K562 (cell line): ENCODE data around the gene XAB2. TPM values are rescaled to one million over a fixed set of nuclear protein-coding genes. Genes with fewer than 3 reads are reported as not detected.

Experiments used
- ATAC-seq: fragments of 200-7000 bp; cut with Tn5 transposase; 3 replicates; pipeline ENCODE4 v1.9.1; 2020; ENCODE audit warnings: moderate library complexity
- BruUV-seq: library from RNA; stranded (reverse); fragments of 400-500 nt; replicated peaks from 2 replicates; lab custom pipeline; 2021; lab: Mats Ljungman, UMichigan
- CTCF ChIA-PET: fragments of 300-600 bp; formaldehyde crosslinking; extraction: SDS; loops from one replicate; lab custom pipeline; 2021; ENCODE audit warnings: low intra/inter-chr PET ratio; lab: Yijun Ruan, JAX
- POLR2A ChIA-PET: fragments of 300-600, 350-650 bp; sonication (Branson Sonifier 250); formaldehyde crosslinking; extraction: SDS; loops from one replicate; lab custom pipeline; 2021; ENCODE audit warnings: antibody characterized with exemption, inconsistent platforms; lab: Yijun Ruan, JAX
- DNase-seq, 4 experiments: peaks; one replicate each; pipeline versions ENCODE4 v3.0.0 to v3.0.0-alpha.2; 2011 to 2018; ENCODE audit warnings: low spot score in 3 of 4, mixed read lengths in 3 of 4; ENCODE audit errors: extremely low read depth in 1 of 4
- FAIRE-seq: peaks from 2 replicates; lab custom pipeline; 2011; peaks lifted over from hg19 to GRCh38; lab: Jason Lieb, UNC
- H2AFZ ChIP-seq: 2 replicates; pipeline ENCODE4 v1.6.0; 2011; ENCODE audit warnings: low read depth, low read length, control low read depth, inconsistent platforms
- H3K27ac ChIP-seq: fragments of 200-600 bp; 3 replicates; pipeline ENCODE4 v1.8.0; 2011; ENCODE audit warnings: low read depth, mild to moderate bottlenecking, control low read depth, inconsistent platforms, low read length, moderate library complexity, mixed read lengths; ENCODE audit errors: extremely low read depth
- H3K27me3 ChIP-seq, 2 experiments: fragments of 300-600 bp in 1 of 2; 2 replicates in 1 of 2; 3 replicates in 1 of 2; pipeline versions ENCODE4 v1.6.0 to v1.8.0; 2011; ENCODE audit warnings: inconsistent platforms in 2 of 2, low read length in 2 of 2, mild to moderate bottlenecking in 1 of 2, mixed read lengths in 1 of 2, moderate library complexity in 1 of 2; ENCODE audit not compliant: control insufficient read depth in 2 of 2, insufficient read depth in 2 of 2
- H3K36me3 ChIP-seq: fragments of 300-600 bp; 3 replicates; pipeline ENCODE4 v1.8.0; 2011; ENCODE audit warnings: mild to moderate bottlenecking, low read length, inconsistent platforms; ENCODE audit not compliant: control insufficient read depth, insufficient read depth
- H3K4me1 ChIP-seq, 2 experiments: fragments of 200-600 bp in 1 of 2; replicated peaks in 1 of 2; 2 replicates in 1 of 2; 3 replicates in 1 of 2; pipeline versions ENCODE4 v1.5.1 to v1.8.0; 2011; ENCODE audit warnings: inconsistent platforms in 2 of 2, low read length in 2 of 2, mild to moderate bottlenecking in 1 of 2, mixed read lengths in 1 of 2, moderate library complexity in 1 of 2; ENCODE audit not compliant: control insufficient read depth in 2 of 2, insufficient read depth in 2 of 2
- H3K4me2 ChIP-seq: 2 replicates; pipeline ENCODE4 v1.6.1; 2011; ENCODE audit warnings: low read length, control low read depth, inconsistent platforms, mixed read lengths; ENCODE audit not compliant: insufficient read depth
- H3K4me3 ChIP-seq: fragments of 200-600 bp; sonication (generic), shearing (Covaris generic); 2 replicates; pipeline ENCODE4 v1.5.1; 2016; ENCODE audit warnings: control low read depth, inconsistent platforms
- H3K79me2 ChIP-seq: fragments of 200-600 bp; 3 replicates; pipeline ENCODE4 v1.8.0; 2011; ENCODE audit warnings: low read length, inconsistent platforms; ENCODE audit not compliant: control insufficient read depth, insufficient read depth
- H3K9ac ChIP-seq, 2 experiments: 2 replicates each; pipeline versions ENCODE4 v1.6.0 to v1.6.1; 2011; ENCODE audit warnings: low read depth in 2 of 2, low read length in 2 of 2, control low read depth in 1 of 2, inconsistent platforms in 1 of 2, mild to moderate bottlenecking in 1 of 2, mixed read lengths in 1 of 2; ENCODE audit not compliant: insufficient read depth in 1 of 2
- H3K9me1 ChIP-seq: one replicate; pipeline ENCODE4 v1.6.0; 2011; ENCODE audit warnings: inconsistent platforms, mild to moderate bottlenecking, low read length, moderate library complexity; ENCODE audit not compliant: control insufficient read depth, insufficient read depth
- H3K9me3 ChIP-seq: replicated peaks from 2 replicates; pipeline ENCODE4 v1.5.1; 2011; ENCODE audit warnings: low read depth, low read length, inconsistent platforms; ENCODE audit not compliant: control insufficient read depth, insufficient read depth
- H4K20me1 ChIP-seq: replicated peaks from 2 replicates; pipeline ENCODE4 v1.6.1; 2011; ENCODE audit warnings: low read length, inconsistent platforms, mixed read lengths; ENCODE audit not compliant: control insufficient read depth, insufficient read depth
- E2F3 ChIP-seq: fragments of 250-450 bp; sonication (Bioruptor Pico); IDR thresholded peaks from 2 replicates; pipeline ENCODE4 v1.4.0; 2020; ENCODE audit warnings: mild to moderate bottlenecking
- ETV1 ChIP-seq: fragments of 450-650 bp; conservative IDR thresholded peaks from 2 replicates; pipeline ENCODE4 v1.6.1; 2016; ENCODE audit warnings: missing genetic modification characterization, control low read depth, low read depth, missing compliant biosample characterization
- FOXO4 ChIP-seq: fragments of 450-650 bp; formaldehyde crosslinking; IDR thresholded peaks from 2 replicates; pipeline ENCODE4 v1.4.0; 2020; ENCODE audit warnings: mild to moderate bottlenecking, moderate library complexity
- MNT ChIP-seq, 2 experiments: fragments of 450-650 bp; conservative IDR thresholded peaks; 2 replicates each; pipeline ENCODE4 v1.6.1; 2017; ENCODE audit warnings: mild to moderate bottlenecking in 2 of 2, moderate library complexity in 2 of 2
- POLR2A ChIP-seq: fragments of 450-650 bp; conservative IDR thresholded peaks from 2 replicates; pipeline ENCODE4 v1.6.1; 2016
- POLR2H ChIP-seq: IDR thresholded peaks from 2 replicates; pipeline ENCODE4 v1.6.1; 2016; ENCODE audit warnings: missing genetic modification characterization, low read depth, mild to moderate bottlenecking, control low read depth, missing compliant biosample characterization, moderate library complexity
- RBM25 ChIP-seq: fragments of 200-400 bp; formaldehyde crosslinking; IDR thresholded peaks from 2 replicates; pipeline ENCODE4 v1.6.1; 2018; ENCODE audit warnings: low read length, low read depth, moderate library complexity; ENCODE audit not compliant: severe bottlenecking
- RUNX1 ChIP-seq: sonication (generic); IDR thresholded peaks from 2 replicates; pipeline ENCODE4 v1.6.1; 2016; ENCODE audit warnings: antibody characterized with exemption, low read depth
- SMAD1 ChIP-seq: fragments of 150-350 bp; IDR thresholded peaks from 2 replicates; pipeline ENCODE4 v1.6.1; 2014; ENCODE audit warnings: low read length, low read depth; ENCODE audit not compliant: partially characterized antibody
- STAT6 ChIP-seq: sonication (generic); formaldehyde crosslinking; IDR thresholded peaks from 2 replicates; pipeline ENCODE4 v1.8.1; 2023; ENCODE audit warnings: mild to moderate bottlenecking, missing genetic modification reagents
- TAL1 ChIP-seq: fragments of 450-650 bp; IDR thresholded peaks from 2 replicates; pipeline ENCODE4 v1.6.1; 2016; ENCODE audit warnings: mild to moderate bottlenecking
- TBL1XR1 ChIP-seq, 2 experiments: IDR thresholded peaks; 2 replicates each; pipeline ENCODE4 v1.6.1; 2012; ENCODE audit warnings: improper control_type of control experiment in 2 of 2, low read length in 2 of 2, mild to moderate bottlenecking in 1 of 2
- ZNF143 ChIP-seq: sonication (generic); formaldehyde crosslinking; IDR thresholded peaks from 2 replicates; pipeline ENCODE4 v1.9.0; 2022; ENCODE audit warnings: mild to moderate bottlenecking, missing genetic modification reagents
- ZNF830 ChIP-seq: fragments of 250-450 bp; sonication (Bioruptor Pico); IDR thresholded peaks from 2 replicates; pipeline ENCODE4 v1.5.0; 2021; ENCODE audit warnings: mild to moderate bottlenecking
- WGBS: fragments of 100-300 bp; shearing (Covaris generic); methylation state at CpG from one replicate; pipeline ENCODE4 v1.1.6; 2016; ENCODE audit warnings: low coverage, mixed read lengths; ENCODE audit not compliant: insufficient coverage; ENCODE audit errors: missing lambda C conversion rate; 5-methylcytosine and 5-hydroxymethylcytosine counted together
- in situ Hi-C: fragments of 300-500 bp; cut with MboI; formaldehyde crosslinking; loops from 4 replicates; pipeline ENCODE4 v1.15.0; 2018; ENCODE audit warnings: inconsistent platforms, mixed read lengths
- intact Hi-C: fragments of 100-400 bp; cut with micrococcal nuclease; formaldehyde crosslinking; loops from 2 replicates; pipeline ENCODE4 v1.14.2; 2022
- polyA plus RNA-seq, 8 experiments: library from polyadenylated mRNA; depleted of rRNA in 4 of 8; stranded (reverse) in 5 of 8; unstranded in 3 of 8; fragments of >200 nt; fragmentation: Nextera tagmentation in 2 of 8; fragmentation: Illumina TruSeq in 1 of 8; extraction: Ambion mirVana in 2 of 8; extraction: Trizol in 1 of 8; gene quantifications; 2 replicates each; pipeline versions ENCODE4 v1.2.1 to v1.2.3, GENCODE V29; 2011 to 2014; ENCODE audit warnings: inconsistent platforms in 1 of 8, missing spikeins in 1 of 8
- total RNA-seq, 7 experiments: library from RNA; depleted of rRNA in 6 of 7; stranded (reverse); fragments of >200 nt in 6 of 7; fragmentation: Illumina TruSeq in 2 of 7; extraction: Trizol in 2 of 7; gene quantifications; 2 replicates each; pipeline versions ENCODE4 v1.2.1 to v1.2.3, GENCODE V29; 2011 to 2021; ENCODE audit warnings: low replicate concordance in 1 of 7

XAB2 gene
- total and polyA plus RNA-seq, 9 of the 15 experiments (the other 6 are each of a cell fraction or from before 2014, with no cell fraction given), result 0.21 to 58.3 (median 20.0) TPM

GRCh38 chr19:7663706-7664105 lies 34.4 kb upstream of the XAB2 start:
- DNase-seq, result no peak
- intact Hi-C loops, result no loop called here
- FAIRE-seq, result no peak
- Histone ChIP-seq H3K36me3 (no peaks in the 10 kb centered on the region), H3K9ac (no peak overlapping the region), H3K9me3 (no peaks in the 10 kb centered on the region), H4K20me1 (no peaks in the 10 kb centered on the region), H3K4me2 (no peak overlapping the region), H3K27ac (no peak overlapping the region), H3K4me1 (no peaks in the 10 kb centered on the region), H3K79me2 (no peaks in the 10 kb centered on the region), H2AFZ (no peak overlapping the region)
- ChIA-PET CTCF (no interaction called here), POLR2A (interaction anchor here (0.7 to 1.3 kb wide), 3 partner anchors 10 to 34 kb away, joined by 3 to 4 read pairs (median 3); partner anchors contain the start of gene PET100)
- BruUV-seq, result no TSS peak
- 40% methylated on average over 7 of the region's 7 CpGs for WGBS
- no peak for ATAC-seq
- in situ Hi-C loops, result no loop called here
- no peak for TF ChIP-seq RBM25
- TF ChIP-seq RUNX1, result no peak
- TF ChIP-seq MNT (conservative IDR thresholded peaks at IDR 0.05), result no peak
- no peak for TF ChIP-seq POLR2A
- no peak for TF ChIP-seq ZNF830
- no peak for TF ChIP-seq ZNF143 (CRISPR knock-in tag)
- no peak for TF ChIP-seq STAT6 (CRISPR knock-in tag)
- no peak for TF ChIP-seq ETV1 (tag)
- TF ChIP-seq TAL1, result no peak
- TF ChIP-seq FOXO4, result no peak
- no peak for TF ChIP-seq E2F3 (CRISPR knock-in tag)
- TF ChIP-seq TBL1XR1 (IDR thresholded peaks at IDR 0.05; ENCODE audit: low read length in 2 of 2), result no peak
- no peak for TF ChIP-seq POLR2H
- TF ChIP-seq SMAD1, result no peak
- TF ChIP-seq, all 486 proteins: peak for 0
- no peak overlapping the region for H3K4me3 ChIP-seq
- H3K9me1 ChIP-seq, result no peaks in the 10 kb centered on the region
- peaks cover 12 to 21% of the 10 kb centered on the region in 2 experiments; a peak in 4 of 5 replicates for H3K27me3 ChIP-seq
